Endothelial cell of umbilical vein (primary cell): ENCODE measurements around the gene HSF2BP. TPM values are rescaled to one million over a fixed set of nuclear protein-coding genes. Genes with fewer than 3 reads are reported as not detected.

Experiments
- BruUV-seq: library from RNA; stranded (reverse); fragments of 400-500 nt; replicated peaks from 2 replicates; lab custom pipeline; 2021; lab: Mats Ljungman, UMichigan
- CTCF ChIA-PET: fragments of 300-600, 350-600 bp; sonication (Branson Sonifier 250); formaldehyde crosslinking; loops from one replicate; lab custom pipeline; 2021; ENCODE audit warnings: antibody characterized with exemption, inconsistent platforms; lab: Charles Lee
- POLR2A ChIA-PET: fragments of 300-600, 350-600 bp; sonication (Branson Sonifier 250); formaldehyde crosslinking; loops from one replicate; lab custom pipeline; 2021; ENCODE audit warnings: antibody characterized with exemption, inconsistent platforms; lab: Charles Lee
- DNase-seq: peaks from one replicate; pipeline ENCODE4 v3.0.0-alpha.2; 2011; ENCODE audit warnings: low read depth, low spot score
- FAIRE-seq: peaks from 2 replicates; lab custom pipeline; 2011; peaks lifted over from hg19 to GRCh38; lab: Jason Lieb, UNC
- H2AFZ ChIP-seq: 2 replicates; pipeline ENCODE4 v1.6.0; 2012; ENCODE audit warnings: low read depth, low read length, control low read depth, inconsistent platforms
- H3K27ac ChIP-seq: 2 replicates; pipeline ENCODE4 v1.5.1; 2011; ENCODE audit warnings: low read depth, mild to moderate bottlenecking, control low read depth, low read length, moderate library complexity; ENCODE audit not compliant: insufficient read depth
- H3K27me3 ChIP-seq, 2 experiments: 2 replicates each; pipeline versions ENCODE4 v1.6.0 to v1.6.1; 2011; ENCODE audit warnings: low read length in 2 of 2, mixed read lengths in 1 of 2; ENCODE audit not compliant: control insufficient read depth in 2 of 2, insufficient read depth in 2 of 2
- H3K36me3 ChIP-seq, 2 experiments: 2 replicates in 1 of 2; 3 replicates in 1 of 2; pipeline ENCODE4 v1.5.1; 2011; ENCODE audit warnings: low read length in 2 of 2, mild to moderate bottlenecking in 1 of 2, moderate library complexity in 1 of 2; ENCODE audit not compliant: control insufficient read depth in 2 of 2, insufficient read depth in 2 of 2; ENCODE audit errors: extremely low read depth in 1 of 2
- H3K4me1 ChIP-seq: 3 replicates; pipeline ENCODE4 v1.5.1; 2011; ENCODE audit warnings: mild to moderate bottlenecking, low read length; ENCODE audit not compliant: control insufficient read depth, insufficient read depth; ENCODE audit errors: extremely low read depth
- H3K4me2 ChIP-seq: 2 replicates; pipeline ENCODE4 v1.6.1; 2011; ENCODE audit warnings: low read length, control low read depth, mixed read lengths; ENCODE audit not compliant: insufficient read depth
- H3K4me3 ChIP-seq, 3 experiments: fragments of 200-600 bp in 1 of 3; sonication (generic), shearing (Covaris generic) in 1 of 3; replicated peaks in 1 of 3; 2 replicates each; pipeline ENCODE4 v1.5.1; 2011 to 2016; ENCODE audit warnings: control low read depth in 3 of 3, low read length in 3 of 3, mild to moderate bottlenecking in 2 of 3, inconsistent platforms in 1 of 3, low read depth in 1 of 3, moderate library complexity in 1 of 3; ENCODE audit not compliant: insufficient read depth in 1 of 3
- H3K79me2 ChIP-seq: 2 replicates; pipeline ENCODE4 v1.6.0; 2012; ENCODE audit warnings: low read length, inconsistent platforms; ENCODE audit not compliant: control insufficient read depth, insufficient read depth
- H3K9ac ChIP-seq: replicated peaks from 2 replicates; pipeline ENCODE3; 2011; ENCODE audit warnings: low read length, control low read depth; ENCODE audit not compliant: insufficient read depth; ENCODE audit errors: extremely low read depth
- H3K9me1 ChIP-seq: replicated peaks from 3 replicates; pipeline ENCODE4 v1.6.0; 2011; ENCODE audit warnings: mild to moderate bottlenecking, low read length; ENCODE audit not compliant: control insufficient read depth, insufficient read depth; ENCODE audit errors: extremely low read depth
- H3K9me3 ChIP-seq: replicated peaks from 2 replicates; pipeline ENCODE4 v1.5.1; 2012; ENCODE audit warnings: low read length, inconsistent platforms; ENCODE audit not compliant: control insufficient read depth, insufficient read depth
- H4K20me1 ChIP-seq: replicated peaks from 2 replicates; pipeline ENCODE3; 2011; ENCODE audit warnings: mild to moderate bottlenecking, low read length; ENCODE audit not compliant: control insufficient read depth, insufficient read depth; ENCODE audit errors: extremely low read depth
- EZH2 ChIP-seq: IDR thresholded peaks from 2 replicates; pipeline ENCODE4 v1.6.1; 2012; ENCODE audit warnings: borderline replicate concordance, low read depth, mild to moderate bottlenecking, moderate library complexity, low read length, inconsistent platforms; ENCODE audit not compliant: severe bottlenecking
- FOS ChIP-seq: IDR thresholded peaks from 2 replicates; pipeline ENCODE4 v1.6.1; 2011; ENCODE audit warnings: mild to moderate bottlenecking, low read length, moderate library complexity, borderline replicate concordance; ENCODE audit not compliant: insufficient read depth
- GATA2 ChIP-seq: IDR thresholded peaks from 2 replicates; pipeline ENCODE4 v1.7.0; 2011; ENCODE audit warnings: low read depth, mild to moderate bottlenecking, moderate library complexity, mixed read lengths, low read length; ENCODE audit not compliant: insufficient read length, insufficient read depth
- JUN ChIP-seq: IDR thresholded peaks from 2 replicates; pipeline ENCODE4 v1.6.1; 2011; ENCODE audit warnings: borderline replicate concordance, low read depth; ENCODE audit not compliant: insufficient read length, insufficient read depth
- MYC ChIP-seq: IDR thresholded peaks from one replicate; pipeline ENCODE4 v1.6.1; 2011; ENCODE audit warnings: mild to moderate bottlenecking, low read depth, low read length
- POLR2A ChIP-seq: IDR thresholded peaks from 2 replicates; pipeline ENCODE4 v1.6.1; 2012; ENCODE audit warnings: low read depth, mild to moderate bottlenecking, control low read depth, low read length
- POLR2AphosphoS5 ChIP-seq: IDR thresholded peaks from 2 replicates; pipeline ENCODE4 v1.6.1; 2012; ENCODE audit warnings: low read depth, mild to moderate bottlenecking, control low read depth, low read length, moderate library complexity; ENCODE audit not compliant: insufficient read depth
- dilution Hi-C: fragments of 300-500 bp; cut with MboI; formaldehyde crosslinking; loops from one replicate; pipeline ENCODE4 v1.15.0; 2019; ENCODE audit warnings: low sequenced_read_pairs; ENCODE audit not compliant: extremely low pct_ligation_motif_present
- intact Hi-C: fragments of 100-400 bp; cut with micrococcal nuclease; formaldehyde crosslinking; loops from one replicate; pipeline ENCODE4 v1.10.0; 2022
- polyA plus RNA-seq, 4 experiments: library from polyadenylated mRNA; depleted of rRNA in 3 of 4; stranded (reverse) in 3 of 4; unstranded in 1 of 4; fragments of >200 nt; gene quantifications; 2 replicates each; pipeline versions ENCODE4 v1.2.1 to v1.2.3, GENCODE V29; 2011 to 2012; ENCODE audit warnings: missing spikeins in 1 of 4
- total RNA-seq: library from RNA; stranded (reverse); gene quantifications from 2 replicates; pipeline ENCODE4 v1.2.3, GENCODE V29; 2021
- TF ChIP-seq, protein P1 (sequence below), 2 donors: IDR thresholded peaks; 1 replicate in 1 of 2; 2 replicates in 1 of 2; pipeline ENCODE4 v1.5.1; 2011; ENCODE audit warnings: low read length in 2 of 2, mild to moderate bottlenecking in 2 of 2, moderate library complexity in 2 of 2, control low read depth in 1 of 2, inconsistent platforms in 1 of 2, low read depth in 1 of 2; ENCODE audit not compliant: insufficient read depth in 1 of 2; ENCODE audit errors: extremely low read depth in 1 of 2
- TF ChIP-seq, protein P2 (sequence below): IDR thresholded peaks from 2 replicates; pipeline ENCODE4 v1.6.1; 2011; ENCODE audit not compliant: insufficient read depth, insufficient read length

HSF2BP gene
- total and polyA plus RNA-seq, 2 donors (not counting 3 experiments of a cell fraction or from before 2014, with no cell fraction given) = 0.41 to 0.55 TPM

DNA sequence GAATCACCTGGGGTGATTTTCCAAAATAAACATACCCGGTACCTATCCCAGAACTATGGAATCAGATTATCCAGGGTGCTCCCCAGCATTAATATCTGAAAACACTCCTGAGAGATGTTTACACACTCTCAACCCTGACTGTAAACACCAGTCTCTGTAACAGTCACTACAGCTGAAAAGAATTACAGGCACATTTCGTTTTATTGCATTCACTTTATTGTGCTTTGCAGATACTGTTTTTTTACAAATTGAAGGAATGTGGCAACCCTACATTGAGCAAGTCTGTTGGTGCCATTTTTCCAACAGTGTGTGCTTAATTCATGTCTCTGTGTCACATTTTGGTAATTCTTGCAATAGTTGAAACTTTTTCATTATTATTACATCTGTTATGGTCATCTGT lies 31.8 kb downstream of the HSF2BP start:
- ChIA-PET CTCF (interaction anchor here (2.3 kb wide), 1 partner anchor 18 kb away, joined by 7 read pairs; no protein-coding TSS in a partner anchor), POLR2A (no interaction called here)
- intact Hi-C loops (no loop called here), dilution Hi-C loops (no loop called here)
- BruUV-seq = no TSS peak
- Histone ChIP-seq H2AFZ (no peak overlapping the region), H3K79me2 (no peaks in the 10 kb centered on the region), H3K9me3 (no peaks in the 10 kb centered on the region), H3K4me1 (no peaks in the 10 kb centered on the region), H3K27ac (no peak overlapping the region), H4K20me1 (no peaks in the 10 kb centered on the region), H3K9ac (no peak overlapping the region), H3K4me2 (no peak overlapping the region), H3K4me3 (no peak overlapping the region), H3K9me1 (no peaks in the 10 kb centered on the region), H3K36me3 (no peaks in the 10 kb centered on the region), H3K27me3 (peaks cover 0 to 23% of the 10 kb centered on the region in 2 experiments)
- TF ChIP-seq, protein P1, sequence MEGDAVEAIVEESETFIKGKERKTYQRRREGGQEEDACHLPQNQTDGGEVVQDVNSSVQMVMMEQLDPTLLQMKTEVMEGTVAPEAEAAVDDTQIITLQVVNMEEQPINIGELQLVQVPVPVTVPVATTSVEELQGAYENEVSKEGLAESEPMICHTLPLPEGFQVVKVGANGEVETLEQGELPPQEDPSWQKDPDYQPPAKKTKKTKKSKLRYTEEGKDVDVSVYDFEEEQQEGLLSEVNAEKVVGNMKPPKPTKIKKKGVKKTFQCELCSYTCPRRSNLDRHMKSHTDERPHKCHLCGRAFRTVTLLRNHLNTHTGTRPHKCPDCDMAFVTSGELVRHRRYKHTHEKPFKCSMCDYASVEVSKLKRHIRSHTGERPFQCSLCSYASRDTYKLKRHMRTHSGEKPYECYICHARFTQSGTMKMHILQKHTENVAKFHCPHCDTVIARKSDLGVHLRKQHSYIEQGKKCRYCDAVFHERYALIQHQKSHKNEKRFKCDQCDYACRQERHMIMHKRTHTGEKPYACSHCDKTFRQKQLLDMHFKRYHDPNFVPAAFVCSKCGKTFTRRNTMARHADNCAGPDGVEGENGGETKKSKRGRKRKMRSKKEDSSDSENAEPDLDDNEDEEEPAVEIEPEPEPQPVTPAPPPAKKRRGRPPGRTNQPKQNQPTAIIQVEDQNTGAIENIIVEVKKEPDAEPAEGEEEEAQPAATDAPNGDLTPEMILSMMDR (IDR thresholded peaks at IDR 0.05; ENCODE audit: extremely low read depth in 1 of 2, insufficient read depth in 1 of 2, low read depth in 1 of 2, low read length in 2 of 2) = no peak
- TF ChIP-seq, protein P2, sequence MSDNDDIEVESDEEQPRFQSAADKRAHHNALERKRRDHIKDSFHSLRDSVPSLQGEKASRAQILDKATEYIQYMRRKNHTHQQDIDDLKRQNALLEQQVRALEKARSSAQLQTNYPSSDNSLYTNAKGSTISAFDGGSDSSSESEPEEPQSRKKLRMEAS = no peak
- FAIRE-seq = no peak
- no peak for DNase-seq

DNA sequence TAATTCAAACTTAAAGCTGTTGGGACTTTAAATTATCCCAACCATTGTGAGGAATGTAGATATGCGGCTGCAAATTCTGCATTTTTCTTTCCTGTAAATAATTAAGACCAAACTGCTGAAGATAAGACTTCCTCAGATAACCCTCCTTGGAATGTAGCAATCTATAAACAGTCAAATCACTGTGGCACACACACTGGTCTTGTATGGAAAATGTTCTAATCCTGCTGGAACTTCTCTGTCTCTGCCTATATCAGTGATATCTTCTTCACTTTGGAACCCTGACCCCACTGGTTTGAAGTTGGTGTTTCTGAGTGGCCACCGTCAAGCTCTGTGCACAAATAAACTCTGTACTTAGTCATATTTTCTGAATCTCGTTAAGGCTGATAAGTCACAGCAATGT lies 32.9 kb downstream of the HSF2BP start:
- H3K36me3 ChIP-seq = no peaks in the 10 kb centered on the region
- H3K27ac ChIP-seq = no peak overlapping the region
- FAIRE-seq (peak; percentile 18), DNase-seq (no peak)
- H3K9me3 ChIP-seq = no peaks in the 10 kb centered on the region
- H3K9ac ChIP-seq = no peak overlapping the region
- no peaks in the 10 kb centered on the region for H3K79me2 ChIP-seq
- no peaks in the 10 kb centered on the region for H3K4me1 ChIP-seq
- dilution Hi-C loops (no loop called here), intact Hi-C loops (no loop called here)
- H2AFZ ChIP-seq = no peak overlapping the region
- H3K4me3 ChIP-seq = no peak overlapping the region
- no peak overlapping the region for H3K4me2 ChIP-seq
- BruUV-seq = no TSS peak
- H3K9me1 ChIP-seq = no peaks in the 10 kb centered on the region
- POLR2A ChIA-PET = no interaction called here
- TF ChIP-seq FOS (no peak), EZH2 (no peak), GATA2 (no peak), POLR2A (no peak), POLR2AphosphoS5 (no peak), MYC (no peak), JUN (no peak)
- TF ChIP-seq, protein P1 (IDR thresholded peaks at IDR 0.05; ENCODE audit: extremely low read depth in 1 of 2, insufficient read depth in 1 of 2, low read depth in 1 of 2, low read length in 2 of 2) = no peak
- TF ChIP-seq, protein P2 = no peak
- H3K27me3 ChIP-seq = peaks cover 0 to 23% of the 10 kb centered on the region in 2 experiments
- H4K20me1 ChIP-seq = no peaks in the 10 kb centered on the region
- CTCF ChIA-PET = interaction anchor here (1.3 to 2.3 kb wide), 2 partner anchors 16 to 19 kb away, joined by 3 to 7 read pairs; no protein-coding TSS in a partner anchor
